ENCODE measurements around the gene MGST2.

MGST2 gene

DNA sequence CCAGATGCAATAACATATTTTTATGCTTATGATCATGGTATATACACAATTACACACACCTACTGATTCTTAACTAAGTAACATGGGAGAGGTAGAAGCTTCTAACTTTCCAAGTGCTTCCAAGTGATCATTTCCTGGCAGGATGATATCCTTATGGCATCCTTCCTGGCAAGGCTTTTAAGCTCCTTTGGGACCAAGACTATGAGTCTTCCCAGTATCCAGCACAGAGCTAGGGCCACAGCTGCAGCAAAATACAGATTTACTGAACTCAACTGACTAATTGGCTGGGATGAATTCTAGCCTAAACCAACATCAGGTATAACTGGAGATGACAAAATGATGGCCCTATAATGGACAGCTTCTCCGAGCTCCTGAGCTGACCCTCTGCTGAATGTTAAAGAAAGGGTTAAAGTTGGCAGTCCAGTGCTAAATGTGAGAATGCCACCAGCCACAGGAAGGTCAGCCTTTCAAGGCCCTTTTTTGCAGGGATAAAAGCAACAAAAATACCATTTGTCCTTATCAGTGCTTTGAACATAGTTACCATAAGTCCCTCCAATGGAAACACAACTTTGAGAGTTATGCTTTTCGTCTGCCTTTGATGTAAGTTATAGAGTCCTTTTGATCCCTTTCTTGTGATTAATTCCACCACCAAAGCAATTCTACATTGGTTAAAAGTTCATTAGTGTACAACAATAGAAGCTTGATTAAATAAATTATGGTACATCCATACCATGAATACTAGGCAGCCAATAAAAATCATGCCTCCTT lies 73.4 kb downstream of the MGST2 start:
- no peak for DNase-seq (ENCODE audit: low spot score)

DNA sequence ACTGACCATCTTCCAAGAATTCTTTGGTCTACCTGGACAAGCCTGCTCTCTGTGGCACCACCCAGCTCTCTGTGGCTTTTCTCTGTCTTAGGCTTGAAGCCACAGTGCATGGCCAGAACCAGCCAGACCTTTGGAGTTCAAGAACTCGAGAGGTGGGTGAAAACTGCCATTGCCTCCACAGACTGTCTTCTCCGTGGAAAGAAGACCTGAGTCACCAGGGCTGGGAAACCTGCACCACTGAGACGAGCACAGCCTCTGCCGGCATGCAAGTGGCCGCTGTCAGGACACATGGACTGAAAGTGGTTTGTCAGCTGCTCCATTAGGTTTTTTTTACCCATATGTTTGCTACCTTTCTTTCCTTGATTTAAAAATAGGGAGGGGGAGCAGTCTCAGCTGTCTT lies 74.5 kb downstream of the MGST2 start:
- no peak for DNase-seq (ENCODE audit: low spot score)

DNA sequence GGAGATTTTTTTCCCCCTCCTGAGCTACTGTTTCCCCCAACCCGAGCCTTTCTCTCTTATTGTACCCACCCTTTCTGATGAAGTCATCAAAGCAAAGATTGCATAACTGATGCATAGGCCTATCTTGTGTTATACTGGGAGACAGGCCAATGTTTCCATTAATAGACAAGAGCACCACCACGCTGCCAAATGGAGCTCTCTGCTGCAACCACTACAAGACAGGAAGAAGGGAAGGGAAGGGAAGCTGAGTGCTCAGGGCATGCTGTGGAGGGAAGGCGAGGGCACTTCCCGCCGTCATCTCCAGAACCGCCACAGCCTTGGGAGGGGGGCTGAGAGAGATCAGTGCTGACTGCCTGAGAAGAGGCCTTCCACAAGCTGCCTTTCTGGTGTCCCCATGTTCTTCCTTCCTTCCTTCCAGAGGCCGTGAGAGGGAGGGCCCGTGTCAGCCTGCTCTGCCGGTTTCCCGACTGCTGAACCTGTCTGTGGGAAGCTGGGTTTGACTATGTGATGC lies 75.0 kb downstream of the MGST2 start:
- DNase-seq (ENCODE audit: low spot score): no peak

DNA sequence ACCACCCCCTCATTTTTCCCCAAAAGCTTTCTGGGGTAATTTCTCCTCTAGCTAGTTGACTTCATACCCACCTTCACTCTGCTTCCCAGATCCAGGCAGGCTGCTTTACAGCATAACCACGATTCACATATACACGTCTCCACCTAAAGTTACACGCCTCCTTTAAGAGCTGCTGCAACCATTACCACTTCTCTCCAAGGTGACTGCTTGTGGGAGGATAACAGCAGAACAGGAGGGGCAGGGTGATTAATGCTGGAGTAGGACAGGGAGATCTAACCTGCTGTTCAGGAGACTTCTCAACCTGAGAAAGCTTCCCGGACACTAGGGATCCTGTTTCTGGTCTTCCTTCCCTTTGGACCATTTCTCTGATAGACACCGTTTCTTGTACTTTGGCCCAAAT lies 77.4 kb downstream of the MGST2 start:
- DNase-seq (ENCODE audit: low spot score): no peak

DNA sequence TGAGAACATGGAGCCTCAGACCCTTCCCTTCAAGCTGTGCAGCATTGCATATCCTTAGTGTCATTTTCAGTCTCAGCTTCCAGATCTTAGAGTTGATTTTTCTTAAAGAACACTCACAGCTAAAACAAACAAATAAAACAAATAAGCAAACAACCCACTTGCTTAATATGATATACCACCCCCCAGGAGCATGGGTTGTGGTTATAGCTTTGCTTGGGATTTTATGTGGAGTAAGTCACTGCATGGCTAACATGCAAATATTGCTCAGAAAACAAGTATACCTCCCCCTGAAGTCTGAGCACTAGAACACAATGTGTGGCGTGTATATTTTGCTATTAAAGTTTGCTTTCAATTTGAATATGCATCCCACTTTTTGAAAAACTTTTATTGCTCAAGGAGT lies 78.6 kb downstream of the MGST2 start:
- no peak for DNase-seq (ENCODE audit: low spot score)

DNA sequence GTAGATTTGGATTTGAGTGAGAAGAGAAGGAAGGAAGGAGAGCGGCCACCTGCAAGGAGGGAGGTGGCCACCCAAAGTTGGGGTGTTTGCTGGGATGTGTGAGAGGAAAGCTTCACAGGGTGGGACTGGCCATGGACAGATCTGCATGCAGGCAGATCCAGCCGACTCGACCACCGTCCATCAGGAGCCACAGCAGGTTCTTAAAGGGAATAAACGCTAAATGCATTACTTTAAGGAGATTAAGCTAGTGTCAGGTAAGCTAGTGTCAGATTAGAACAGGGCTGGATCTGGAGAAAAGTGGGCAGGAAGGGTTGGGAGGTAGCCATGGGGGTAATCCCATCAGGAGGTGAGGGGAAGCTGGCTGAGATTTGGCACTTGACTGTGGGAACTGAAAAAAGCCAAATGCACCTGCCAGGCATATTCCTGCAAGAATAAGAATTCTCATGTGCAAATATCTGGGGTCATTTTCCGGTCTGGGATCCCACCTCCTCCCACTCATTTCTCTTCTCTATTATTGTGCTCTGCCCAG lies 79.6 kb downstream of the MGST2 start:
- no peak for DNase-seq (ENCODE audit: low spot score)

DNA sequence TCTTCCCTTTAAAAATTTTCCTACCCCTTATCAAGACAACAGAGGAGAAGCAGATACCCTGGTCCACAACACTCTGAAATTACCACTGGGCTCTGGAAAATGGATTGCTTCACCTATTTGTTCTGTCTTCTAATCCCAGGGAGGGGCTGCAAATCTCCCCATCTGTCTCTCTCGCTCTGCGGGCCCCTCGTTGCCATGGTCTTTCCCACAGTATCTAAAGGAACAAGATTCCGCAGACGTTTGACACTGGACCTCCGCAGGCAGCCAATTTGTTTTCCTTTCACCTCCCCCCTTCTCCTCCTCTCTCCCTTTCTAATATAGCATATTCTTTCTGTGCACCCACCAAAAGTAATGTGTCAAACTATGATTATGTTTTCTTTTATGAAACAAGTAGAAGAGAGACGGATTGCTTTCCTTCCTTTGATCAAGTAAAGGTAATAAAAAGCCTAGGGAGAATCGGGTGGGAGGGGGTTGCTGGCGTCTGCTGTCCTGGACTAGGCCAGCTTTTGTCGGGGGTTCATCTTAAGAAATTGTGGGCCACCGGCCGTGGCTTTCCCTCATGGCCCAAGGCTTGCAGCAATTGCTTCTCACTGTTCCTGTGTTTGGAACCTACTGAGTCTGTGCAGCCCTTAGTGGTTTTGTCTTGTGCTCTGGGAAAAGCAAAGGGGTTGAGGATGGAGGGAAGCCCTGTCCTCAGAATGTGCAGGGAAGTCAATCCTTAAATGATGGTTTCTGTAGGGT lies 81.0 kb downstream of the MGST2 start:
- DNase-seq (ENCODE audit: low spot score): no peak

DNA sequence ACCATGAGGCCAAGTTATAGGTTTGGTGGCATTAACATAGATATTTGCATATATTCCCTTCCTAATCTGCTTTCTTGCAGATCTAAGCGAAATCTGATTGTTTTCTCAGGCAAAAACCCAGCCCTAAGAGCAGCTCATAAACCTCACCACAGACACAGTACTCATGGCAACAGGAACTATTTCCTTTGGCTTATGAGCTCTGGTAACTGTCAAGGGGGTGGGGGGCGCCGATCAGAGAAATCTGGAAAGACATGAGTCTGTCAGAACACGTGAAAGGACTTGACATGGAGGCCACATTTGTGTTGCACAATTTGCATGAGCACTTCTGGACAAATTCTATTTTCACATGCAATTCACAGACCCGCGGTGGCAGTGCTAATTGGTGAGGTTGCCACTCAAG lies 83.7 kb downstream of the MGST2 start:
- DNase-seq (ENCODE audit: low spot score): no peak

DNA sequence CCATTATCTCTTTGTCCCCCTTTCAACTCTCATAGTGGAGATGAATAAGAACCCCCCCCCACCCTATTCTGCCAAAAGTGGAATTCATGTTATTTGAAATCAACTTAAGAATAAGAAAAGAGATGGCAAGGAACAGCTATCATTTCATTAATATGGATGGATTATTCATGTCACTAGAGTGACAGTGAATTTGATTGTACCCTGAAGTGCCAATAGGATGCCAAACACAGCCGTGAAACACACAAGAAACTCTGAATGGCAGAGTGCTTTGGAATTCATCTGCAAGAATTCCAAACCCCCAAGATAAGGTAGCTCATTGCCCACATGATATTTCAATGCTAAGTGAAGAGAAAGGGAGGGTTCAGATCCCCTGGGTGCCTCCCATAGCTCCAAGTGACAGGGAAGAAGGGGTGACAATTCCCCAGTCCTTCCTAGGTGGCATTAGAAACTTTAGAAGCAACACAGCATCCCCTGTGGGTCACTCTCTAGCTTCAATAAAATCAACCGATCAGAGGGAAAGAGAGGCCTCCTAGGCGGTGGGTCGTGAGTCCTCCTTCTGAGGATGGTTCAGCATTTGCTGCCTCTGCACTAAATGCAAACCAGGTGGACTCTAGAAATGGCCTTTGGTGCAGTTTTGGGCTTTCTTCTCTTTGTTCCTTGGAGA lies 84.3 kb downstream of the MGST2 start:
- no peak for DNase-seq (ENCODE audit: low spot score)

DNA sequence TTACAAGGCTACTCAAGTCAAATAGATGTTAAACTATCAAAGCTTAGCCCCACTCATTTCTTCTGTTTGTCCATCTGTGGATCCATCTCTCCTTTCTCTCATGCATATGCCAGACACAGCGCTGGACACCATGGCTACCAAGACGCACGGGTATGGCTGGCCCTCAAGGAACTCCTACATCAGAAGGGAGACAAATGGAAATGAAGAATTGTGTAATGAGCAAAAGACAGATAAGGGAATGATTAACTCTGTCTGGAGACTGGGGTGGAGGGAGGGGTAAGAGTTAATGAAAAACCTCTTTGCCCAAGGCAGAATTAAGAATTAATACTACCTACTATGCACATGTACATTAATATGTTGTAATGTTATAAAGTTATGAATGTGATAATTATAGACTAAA lies 88.1 kb downstream of the MGST2 start:
- DNase-seq (ENCODE audit: low spot score): no peak

Measured in hematopoietic multipotent progenitor cell treated with erythropoietin and hydrocortisone succinate and interleukin-3 and kit ligand, for 17 days (in vitro differentiated cells).